Liver (tissue), 9 donors: ENCODE results near the gene CEP43. TPM values are rescaled to one million over a fixed set of nuclear protein-coding genes. Genes with fewer than 3 reads are reported as not detected.

ENCODE experiments used
- DNase-seq: peaks from one replicate; pipeline ENCODE4 v3.0.0-alpha.2; 2017; ENCODE audit warnings: low spot score
- H3K27ac ChIP-seq, 2 donors: one replicate each; pipeline ENCODE4 v1.7.0; 2013; ENCODE audit warnings: inconsistent platforms in 2 of 2, low read length in 2 of 2, control low read depth in 1 of 2, low read depth in 1 of 2, mild to moderate bottlenecking in 1 of 2
- H3K27me3 ChIP-seq, 4 donors: one replicate each; pipeline versions ENCODE4 v1.6.1 to v1.7.0; 2013; ENCODE audit warnings: low read length in 3 of 4, inconsistent platforms in 1 of 4, mild to moderate bottlenecking in 1 of 4, moderate library complexity in 1 of 4; ENCODE audit not compliant: control insufficient read depth in 4 of 4, insufficient read depth in 4 of 4
- H3K36me3 ChIP-seq, 4 donors: one replicate each; pipeline versions ENCODE4 v1.6.1 to v1.7.0; 2013; ENCODE audit warnings: low read length in 3 of 4, mild to moderate bottlenecking in 3 of 4, low read depth in 1 of 4, moderate library complexity in 1 of 4; ENCODE audit not compliant: control insufficient read depth in 4 of 4, insufficient read depth in 3 of 4
- H3K4me1 ChIP-seq, 4 donors: one replicate each; pipeline versions ENCODE4 v1.6.1 to v1.7.0; 2013; ENCODE audit warnings: low read length in 3 of 4, mild to moderate bottlenecking in 3 of 4, moderate library complexity in 1 of 4; ENCODE audit not compliant: control insufficient read depth in 4 of 4, insufficient read depth in 4 of 4
- H3K4me3 ChIP-seq, 3 donors: one replicate each; pipeline versions ENCODE4 v1.6.1 to v1.7.0; 2013; ENCODE audit warnings: low read length in 3 of 3, control low read depth in 1 of 3, low read depth in 1 of 3, mild to moderate bottlenecking in 1 of 3
- H3K9ac ChIP-seq, 2 donors: one replicate each; pipeline ENCODE4 v1.7.0; 2013; ENCODE audit warnings: low read length in 2 of 2, mild to moderate bottlenecking in 2 of 2, moderate library complexity in 2 of 2, control low read depth in 1 of 2, low read depth in 1 of 2
- H3K9me3 ChIP-seq, 4 donors: one replicate each; pipeline versions ENCODE4 v1.6.1 to v1.7.0; 2013; ENCODE audit warnings: low read length in 3 of 4; ENCODE audit not compliant: control insufficient read depth in 4 of 4
- ATF3 ChIP-seq: IDR thresholded peaks from 2 replicates; pipeline ENCODE4 v1.6.1; 2016; ENCODE audit warnings: antibody characterized with exemption
- CTCF ChIP-seq: fragments of 150-350 bp; IDR thresholded peaks from 2 replicates; pipeline ENCODE4 v1.5.1; 2017; ENCODE audit warnings: improper control_type of control experiment, low read depth, low read length; ENCODE audit not compliant: missing input control
- FOXA2 ChIP-seq: IDR thresholded peaks from 2 replicates; pipeline ENCODE4 v1.6.1; 2016; ENCODE audit warnings: antibody characterized with exemption
- GABPA ChIP-seq, 2 donors: IDR thresholded peaks in 1 of 2; conservative IDR thresholded peaks in 1 of 2; 2 replicates each; pipeline ENCODE4 v1.6.1; 2016; ENCODE audit warnings: antibody characterized with exemption in 2 of 2, mild to moderate bottlenecking in 1 of 2, moderate library complexity in 1 of 2
- HNF4G ChIP-seq: IDR thresholded peaks from 2 replicates; pipeline ENCODE4 v1.6.1; 2016; ENCODE audit warnings: antibody characterized with exemption
- JUND ChIP-seq, 2 donors: IDR thresholded peaks; 2 replicates each; pipeline ENCODE4 v1.6.1; 2016; ENCODE audit warnings: antibody characterized with exemption in 2 of 2
- REST ChIP-seq: IDR thresholded peaks from 2 replicates; pipeline ENCODE4 v1.6.1; 2016; ENCODE audit warnings: antibody characterized with exemption, mild to moderate bottlenecking
- RXRA ChIP-seq, 2 donors: IDR thresholded peaks; 2 replicates each; pipeline ENCODE4 v1.6.1; 2017 to 2018; ENCODE audit warnings: antibody characterized with exemption in 2 of 2, mild to moderate bottlenecking in 1 of 2
- SP1 ChIP-seq: IDR thresholded peaks from 2 replicates; pipeline ENCODE4 v1.6.1; 2018; ENCODE audit warnings: antibody characterized with exemption, mild to moderate bottlenecking
- TAF1 ChIP-seq: conservative IDR thresholded peaks from 2 replicates; pipeline ENCODE4 v1.6.1; 2016; ENCODE audit warnings: antibody characterized with exemption, mild to moderate bottlenecking
- YY1 ChIP-seq: IDR thresholded peaks from 2 replicates; pipeline ENCODE4 v1.6.1; 2016; ENCODE audit warnings: antibody characterized with exemption, mild to moderate bottlenecking
- ZBTB33 ChIP-seq: IDR thresholded peaks from 2 replicates; pipeline ENCODE4 v1.6.1; 2016; ENCODE audit warnings: antibody characterized with exemption
- WGBS: extraction: QIAGEN DNeasy Blood & Tissue Kit; methylation state at CpG from one replicate; pipeline ENCODE4 v1.1.7; 2013; 5-methylcytosine and 5-hydroxymethylcytosine counted together
- polyA plus RNA-seq, 2 donors: library from polyadenylated mRNA; stranded (reverse) in 1 of 2; unstranded in 1 of 2; fragments of 200-250 nt in 1 of 2; fragments of >200 nt in 1 of 2; fragmentation: Nextera tagmentation in 1 of 2; extraction: Ambion mirVana in 1 of 2; gene quantifications; one replicate each; pipeline versions ENCODE4 v1.2.1 to v1.2.3, GENCODE V29; 2013 to 2015
- total RNA-seq, 2 donors: library from RNA; depleted of rRNA; stranded (reverse); fragments of >200 nt; gene quantifications; one replicate each; pipeline ENCODE4 v1.2.3, GENCODE V29; 2014
- donor health status: healthy.
- donor health status: healthy.
- donor health status: healthy.
- donor health status: healthy.
- donor health status: healthy.

Gene CEP43
- total and polyA plus RNA-seq, 4 donors, result 12.0 to 32.0 (median 18.0) TPM

- Histone ChIP-seq H3K4me3 (no peak overlapping the region), H3K36me3 (no peaks in the 10 kb centered on the region), H3K9ac (no peak overlapping the region), H3K27ac (peak overlapping the region; percentile 37 to 46), H3K4me1 (peaks cover 5 to 25% (median 13%) of the 10 kb centered on the region in 4 donors), H3K9me3 (no peaks in the 10 kb centered on the region), H3K27me3 (no peaks in the 10 kb centered on the region)
- DNase-seq, result no peak
- TF ChIP-seq RXRA (IDR thresholded peaks at IDR 0.05) (no peak), CTCF (no peak), TAF1 (no peak), SP1 (no peak), REST (no peak), ZBTB33 (no peak), ATF3 (no peak), HNF4G (no peak), YY1 (no peak), GABPA (IDR thresholded peaks at IDR 0.05 in 1 of 2, conservative IDR thresholded peaks at IDR 0.05 in 1 of 2) (no peak)
- WGBS, result 84% methylated on average over 9 of the region's 9 CpGs
Measured at GRCh38 chr6:166959911-166960608, 39.1 kb upstream of the CEP43 start.

- no peaks in the 10 kb centered on the region for H3K9me3 ChIP-seq
- TF ChIP-seq ATF3 (no peak), RXRA (IDR thresholded peaks at IDR 0.05) (no peak), REST (no peak), FOXA2 (no peak), HNF4G (no peak), YY1 (no peak), JUND (IDR thresholded peaks at IDR 0.05) (no peak)
- H3K36me3 ChIP-seq, result no peaks in the 10 kb centered on the region
- no peak overlapping the region for H3K9ac ChIP-seq
- H3K4me3 ChIP-seq, result no peak overlapping the region
- H3K27me3 ChIP-seq, result no peaks in the 10 kb centered on the region
- no peak for DNase-seq
- no peak overlapping the region for H3K27ac ChIP-seq
- H3K4me1 ChIP-seq, result peaks cover 3 to 21% (median 10%) of the 10 kb centered on the region in 4 donors
- WGBS, result 98% methylated on average over 3 of the region's 3 CpGs
Measured at GRCh38 chr6:166960609-166960978, 38.6 kb upstream of the CEP43 start.
